Hindlimb muscle (tissue), 1 donor: Measurements from ENCODE around the gene SLC22A15. TPM values are rescaled to one million over a fixed set of nuclear protein-coding genes. Genes with fewer than 3 reads are reported as not detected.
"Not testable (repeated sequence)": the region's sequence is repeated elsewhere in the genome, so short reads cannot be mapped to it uniquely, and the experiment has no call there.

Experiments
- DNase-seq: peaks from one replicate; pipeline ENCODE4 v3.0.0-alpha.2; 2013
- polyA plus RNA-seq: library from polyadenylated mRNA; unstranded; fragments of 120-200 nt; gene quantifications from one replicate; pipeline ENCODE4 v1.2.1, GENCODE V29; 2013; ENCODE audit not compliant: insufficient read length

The SLC22A15 gene
- polyA plus RNA-seq = 0.90 TPM

DNA sequence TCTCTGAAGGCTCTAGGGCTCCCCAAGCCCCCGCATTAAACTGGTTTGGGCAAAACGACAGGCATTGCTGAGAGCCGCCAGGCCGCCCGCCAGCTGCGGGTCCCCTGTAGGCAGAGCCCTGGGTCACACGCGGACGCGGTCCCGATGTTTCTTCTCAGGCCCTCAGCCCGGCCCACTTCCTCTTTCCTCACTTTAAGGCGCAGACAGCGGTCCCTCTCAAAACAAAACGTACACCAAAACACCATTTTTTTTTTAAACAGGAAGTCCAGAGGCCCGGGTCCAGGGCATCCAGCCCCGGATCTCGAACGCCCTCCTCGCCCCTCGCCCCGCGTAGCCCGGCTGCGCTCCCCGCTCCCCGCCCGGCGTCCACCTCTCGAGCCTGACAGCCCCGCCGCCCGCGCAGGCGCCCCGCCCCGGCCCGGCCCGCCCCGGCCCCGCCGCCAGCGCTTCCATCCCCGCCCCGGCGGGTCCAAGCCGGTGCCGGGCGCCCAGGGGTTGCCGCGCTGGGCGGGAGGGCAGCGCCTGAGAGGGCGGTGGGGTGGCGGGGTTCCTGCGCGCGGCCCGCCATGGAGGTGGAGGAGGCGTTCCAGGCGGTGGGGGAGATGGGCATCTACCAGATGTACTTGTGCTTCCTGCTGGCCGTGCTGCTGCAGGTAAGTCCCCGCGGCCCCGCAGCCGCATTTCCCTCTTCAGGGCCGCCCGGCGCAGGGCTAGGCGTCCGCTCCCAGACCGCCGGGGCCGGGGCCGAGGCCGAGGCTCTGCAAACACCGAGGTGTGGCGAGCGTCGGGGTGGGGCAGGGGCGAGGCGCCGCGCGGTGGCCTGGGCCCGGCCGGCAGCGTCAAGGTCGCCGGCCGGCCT, at the start of gene SLC22A15:
Gene SLC22A15, plus strand, starts transcription at position 452 of the 859 bp plus-strand sequence. Its CDS starts 115 bp downstream, at position 567.
- peak; percentile 29 for DNase-seq

DNA sequence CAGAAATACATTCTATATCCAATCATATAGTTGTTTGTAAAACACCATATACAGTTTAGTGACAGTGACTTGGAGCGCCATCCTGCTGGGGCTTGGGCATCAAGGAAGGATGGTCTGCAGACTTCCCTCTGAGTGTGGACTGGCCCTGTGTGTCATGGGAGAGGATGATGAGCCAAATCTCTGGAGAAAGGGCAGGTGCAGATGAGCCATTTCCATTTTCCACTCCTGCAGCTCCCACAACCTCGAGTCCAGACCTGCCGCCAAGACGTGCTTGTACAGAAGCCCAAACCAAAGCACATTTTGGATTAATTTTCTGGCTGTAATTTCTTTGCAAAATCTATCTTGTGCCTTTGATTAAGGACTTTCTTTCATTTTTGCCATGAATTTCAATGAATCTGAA, 48.3 kb upstream of the SLC22A15 start:
- peak; percentile 8 for DNase-seq

DNA sequence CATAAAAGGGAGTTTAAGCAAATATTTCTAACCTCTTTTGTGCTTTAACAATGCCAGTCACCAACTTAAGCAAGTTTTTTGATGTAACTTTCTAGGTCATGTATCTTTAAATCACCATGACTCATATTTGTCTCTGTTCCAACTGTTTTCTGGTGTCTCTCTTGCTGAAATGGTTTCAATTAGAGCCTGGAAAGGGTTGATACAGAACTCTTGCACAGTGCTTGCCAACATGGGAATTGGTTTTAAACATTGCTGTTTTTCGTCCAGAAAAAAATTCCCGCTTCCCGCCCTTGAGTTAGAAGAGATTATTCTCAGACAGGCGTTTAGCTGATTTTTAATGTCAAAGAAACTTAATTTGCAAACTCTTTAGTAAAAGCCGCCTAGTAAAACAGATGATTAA, 46.4 kb upstream of the SLC22A15 start:
- peak; percentile 55 for DNase-seq

DNA sequence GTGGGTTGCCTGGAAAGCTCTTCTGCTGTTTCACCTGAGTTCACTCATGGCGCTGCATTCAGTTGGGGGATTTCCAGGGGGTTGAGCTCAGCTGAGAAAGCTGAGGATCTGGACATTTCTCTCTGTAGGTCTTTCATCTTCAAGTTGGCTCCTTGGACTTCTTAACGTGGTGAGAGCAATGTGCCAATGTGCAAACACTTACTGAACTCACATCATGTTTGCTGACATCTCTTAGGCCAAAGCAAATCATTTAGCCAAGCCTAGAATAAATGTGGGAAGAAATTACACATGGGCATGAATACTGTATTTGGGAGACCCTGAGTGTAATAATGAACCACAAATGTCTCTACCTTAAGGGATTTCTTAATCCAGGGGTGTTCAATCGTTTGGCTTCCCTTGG, 42.7 kb upstream of the SLC22A15 start:
- no peak for DNase-seq

DNA sequence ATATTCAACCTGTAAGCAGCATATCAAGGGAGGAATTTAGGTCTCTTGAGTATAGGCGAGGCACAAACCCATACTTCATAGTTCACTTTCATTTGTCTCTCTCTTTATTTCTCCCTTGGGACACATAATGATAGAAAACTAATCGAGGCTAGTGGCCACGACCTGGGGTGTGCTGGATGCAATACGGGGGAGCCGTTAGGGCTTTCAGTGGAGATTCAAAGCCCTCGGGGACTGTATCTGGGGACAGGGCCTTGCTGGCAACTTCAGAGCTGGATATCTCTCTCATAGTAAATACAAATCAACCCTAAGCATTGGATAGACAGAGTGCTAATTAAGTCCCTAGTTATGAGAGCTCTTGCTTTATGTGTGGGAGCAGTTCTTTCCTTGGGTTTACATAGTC, 36.9 kb upstream of the SLC22A15 start:
- DNase-seq = no peak

DNA sequence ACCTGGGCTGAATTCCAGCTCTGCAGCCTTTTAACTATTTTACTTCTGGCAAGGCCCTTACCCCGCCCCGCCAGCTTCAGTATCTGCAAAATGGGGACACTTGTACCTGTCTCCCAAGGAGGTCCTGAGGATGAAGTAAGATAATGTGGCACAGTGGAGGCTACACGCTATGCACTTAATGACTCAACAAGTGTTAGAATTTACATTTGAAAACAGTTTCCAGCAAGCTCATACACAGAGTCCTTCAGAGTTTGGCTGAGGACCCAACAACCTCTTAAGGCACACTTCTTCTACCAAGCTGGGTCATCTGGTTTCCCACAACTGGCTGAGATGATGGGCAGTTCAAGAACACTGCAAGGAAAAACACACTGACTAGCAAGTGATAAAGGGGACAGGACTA, 30.2 kb upstream of the SLC22A15 start:
- DNase-seq = no peak

DNA sequence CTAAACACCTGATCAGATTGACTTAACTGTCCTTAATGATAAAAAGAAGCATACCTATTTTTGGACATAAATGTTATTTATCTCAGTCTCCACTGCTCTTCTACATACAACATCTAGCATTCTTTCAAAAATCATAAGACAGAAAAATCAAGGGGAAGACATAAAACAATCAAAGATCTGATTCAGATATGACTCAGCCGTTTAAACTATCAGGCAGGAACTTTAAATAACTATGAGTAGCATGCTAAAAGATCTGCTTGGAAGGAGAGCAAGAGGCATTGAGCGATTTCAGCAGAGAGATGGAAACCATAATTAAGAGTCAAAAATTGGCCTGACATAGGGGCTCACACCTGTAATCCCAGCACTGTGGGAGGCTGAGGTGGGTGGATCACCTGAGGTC, 27.2 kb upstream of the SLC22A15 start:
- no peak for DNase-seq

DNA sequence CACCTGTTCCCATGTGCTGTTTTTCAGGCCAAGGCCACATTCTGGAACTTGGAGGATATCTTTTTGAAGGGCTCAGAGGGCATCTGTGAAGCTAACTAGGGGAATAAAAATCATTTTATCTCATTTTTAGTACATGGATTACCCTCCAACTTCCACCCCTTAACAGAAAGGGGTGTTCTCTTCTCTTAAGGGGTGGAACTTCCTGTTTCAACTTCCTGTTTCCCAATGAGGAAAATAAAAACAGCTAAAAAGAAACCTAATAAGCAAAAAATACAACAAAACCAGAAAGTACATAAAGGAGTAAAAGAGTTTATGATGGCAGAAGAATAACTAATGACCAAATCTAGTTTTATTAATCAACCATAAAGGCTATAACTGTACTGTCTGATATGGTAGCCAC, 24.8 kb upstream of the SLC22A15 start:
- no peak for DNase-seq

DNA sequence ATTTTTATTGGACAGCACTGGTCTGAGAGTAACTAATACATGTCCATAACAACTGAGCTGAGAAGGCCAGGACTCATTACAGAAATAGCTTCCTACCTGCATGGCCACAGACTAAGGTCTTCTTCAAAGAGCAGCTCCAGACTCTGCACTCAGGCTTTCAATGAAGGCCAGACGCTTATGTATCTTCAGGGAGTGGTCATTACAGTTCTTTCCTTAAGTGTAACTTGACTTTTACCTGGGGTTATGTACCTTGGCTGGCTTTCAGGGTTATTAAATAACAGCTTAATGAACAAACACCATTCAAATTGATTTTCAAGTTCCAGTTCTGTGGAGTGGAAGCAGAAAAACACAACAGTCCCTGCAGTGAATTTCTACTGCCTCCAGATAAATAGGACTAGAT, 23.8 kb upstream of the SLC22A15 start:
- no peak for DNase-seq

DNA sequence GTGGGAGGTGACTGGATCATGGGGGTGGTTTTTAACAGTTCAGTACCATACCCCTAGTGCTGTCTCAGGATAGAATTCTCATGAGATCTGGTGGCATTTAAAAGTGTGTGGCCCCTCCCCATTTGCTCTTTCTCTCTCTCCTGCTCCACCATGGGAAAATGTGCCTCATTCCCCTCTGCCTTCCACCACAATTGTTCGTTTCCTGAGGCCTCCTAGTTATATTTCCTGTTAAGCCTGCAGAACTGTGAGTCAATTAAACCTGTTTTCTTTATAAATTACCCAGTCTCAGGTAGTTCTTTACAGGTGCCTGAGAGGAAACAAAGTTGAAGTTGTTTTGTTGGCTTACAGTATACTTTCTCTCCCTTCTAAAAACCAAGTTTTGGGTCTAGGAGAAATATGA, 23.1 kb upstream of the SLC22A15 start:
- no peak for DNase-seq

DNA sequence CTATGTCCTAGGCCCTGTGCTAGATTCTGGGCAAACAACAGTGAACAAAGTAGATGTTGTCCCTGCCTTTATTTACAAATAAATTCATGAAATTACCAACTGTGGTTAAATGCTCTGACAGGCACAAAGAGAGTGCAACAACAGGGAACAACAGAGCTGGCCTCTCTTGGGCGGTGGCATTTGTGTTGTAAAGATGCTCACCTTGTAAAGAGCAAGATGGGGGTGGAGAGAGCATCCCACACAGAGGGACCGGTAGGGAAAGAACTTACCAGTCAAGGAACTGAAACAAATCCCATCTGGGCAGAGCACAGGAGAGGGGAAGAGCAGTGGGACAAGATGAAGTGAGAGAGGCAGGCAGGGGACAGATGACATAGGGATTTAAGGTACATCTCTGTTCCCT, 21.6 kb upstream of the SLC22A15 start:
- no peak for DNase-seq

DNA sequence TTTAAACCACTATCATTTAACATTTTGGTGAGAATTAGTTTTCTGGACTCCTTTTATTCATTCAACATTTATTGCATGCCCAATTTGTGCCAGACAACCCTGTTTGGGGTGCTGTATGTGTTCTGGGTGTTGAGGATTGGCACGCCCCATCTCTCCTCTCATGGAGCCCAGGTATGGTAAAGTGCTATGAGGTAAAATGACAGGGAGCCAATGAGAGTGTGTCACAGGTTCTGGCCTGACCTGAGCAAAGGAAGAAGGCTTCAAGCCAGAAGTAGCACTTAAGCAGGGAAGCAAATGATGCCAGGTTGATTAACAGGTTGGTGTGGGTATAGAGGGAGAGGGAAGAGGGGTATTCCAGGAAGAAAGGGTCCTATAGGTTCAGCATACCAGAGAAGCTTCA, 21.1 kb upstream of the SLC22A15 start:
- DNase-seq = no peak

DNA sequence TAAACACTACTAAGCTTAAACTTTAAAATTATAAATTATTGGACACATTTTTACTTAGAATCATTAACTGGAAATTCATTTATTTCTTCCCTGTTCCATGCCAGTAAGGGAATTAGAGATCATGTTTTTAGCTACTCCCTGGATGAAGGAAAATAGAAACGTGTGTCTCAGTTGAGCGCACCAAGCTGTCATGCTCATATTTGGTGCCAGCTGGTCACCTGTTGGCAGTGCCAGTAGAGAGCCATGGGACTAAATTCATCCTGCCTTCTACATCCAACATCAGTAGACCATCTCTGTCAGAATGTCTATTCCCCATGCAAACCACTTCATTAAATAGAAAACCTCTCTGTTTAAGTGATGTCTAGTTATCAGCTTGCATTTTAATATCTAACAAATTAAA, 17.4 kb upstream of the SLC22A15 start:
- DNase-seq = no peak

DNA sequence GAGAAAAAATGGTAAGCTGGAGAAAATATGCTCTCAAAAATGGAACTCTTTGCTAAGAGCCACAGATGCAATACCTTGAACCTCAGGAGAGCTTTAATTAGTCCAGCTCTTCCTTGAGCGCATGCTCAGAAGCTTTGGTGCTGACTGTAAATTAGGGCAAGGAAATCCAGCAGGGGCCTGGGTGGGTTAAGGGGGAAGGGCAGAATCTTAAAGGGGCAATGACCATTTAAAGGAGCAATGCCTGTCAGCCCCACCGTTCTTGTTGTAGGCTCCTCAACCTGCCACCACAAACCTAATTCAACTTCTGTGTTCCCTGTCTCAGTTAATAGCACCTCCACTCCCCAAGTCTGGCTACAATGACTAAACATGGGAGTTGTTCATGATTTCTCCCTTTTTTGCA, 6.8 kb upstream of the SLC22A15 start:
- no peak for DNase-seq

DNA sequence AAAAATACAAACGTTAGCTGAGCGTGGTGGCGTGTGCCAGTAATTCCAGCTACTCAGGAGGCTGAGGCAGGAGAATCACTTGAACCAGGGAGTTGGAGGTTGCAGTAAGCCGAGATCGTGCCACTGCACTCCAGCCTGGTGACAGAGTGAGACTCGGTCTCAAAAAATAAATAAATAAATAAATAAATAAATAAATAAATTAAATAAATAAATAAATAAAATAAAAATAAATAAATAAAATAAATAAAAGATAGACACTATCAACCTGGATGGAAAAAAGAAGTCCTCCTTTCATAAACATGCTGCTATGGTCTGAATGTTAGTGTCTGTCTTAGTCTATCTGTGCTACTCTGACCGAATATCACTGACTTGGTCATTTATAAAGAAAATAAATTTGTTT, 4.5 kb upstream of the SLC22A15 start:
- DNase-seq = not testable (repeated sequence)

DNA sequence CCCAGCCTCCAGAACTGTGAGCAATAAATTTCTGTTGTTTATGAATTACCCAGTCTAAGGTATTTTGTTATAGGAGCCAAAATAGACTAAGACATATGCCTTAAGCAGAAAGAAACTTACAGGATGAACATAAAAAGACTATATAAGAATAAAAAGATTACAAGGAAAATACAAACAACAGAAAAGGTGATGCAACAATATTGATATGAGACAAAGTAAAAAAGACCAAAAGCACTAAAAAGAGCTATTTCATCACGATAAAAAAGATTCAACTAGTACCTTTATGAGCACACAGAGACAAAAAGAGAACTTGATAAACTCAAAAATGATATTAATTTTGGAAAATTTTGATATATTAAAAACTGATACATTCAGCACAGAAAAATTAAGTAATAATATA, 3.2 kb upstream of the SLC22A15 start:
- no peak for DNase-seq

DNA sequence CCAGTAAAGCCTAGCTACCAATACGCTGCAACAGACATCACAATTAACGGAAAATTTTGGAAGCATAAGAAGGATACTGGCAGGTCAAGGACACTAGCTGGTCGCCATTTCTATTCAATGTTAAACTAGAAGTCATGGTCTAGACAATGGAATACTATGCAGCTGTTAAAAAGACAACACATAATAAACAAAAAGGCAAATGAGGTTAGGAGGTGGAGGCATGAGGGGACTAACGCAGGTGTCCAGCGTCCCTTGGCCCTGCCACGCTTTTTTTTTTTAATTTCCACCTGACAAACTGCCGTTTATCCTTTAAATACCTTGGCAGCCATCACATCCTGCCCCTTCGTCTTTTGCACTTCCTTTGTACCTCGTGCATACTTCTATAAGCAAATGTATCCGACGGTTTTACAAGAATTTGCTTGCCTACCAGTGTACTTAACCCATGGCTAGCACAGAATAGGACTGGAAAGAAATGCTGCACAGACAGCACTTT, 698 bp upstream of the SLC22A15 start:
- no peak for DNase-seq

DNA sequence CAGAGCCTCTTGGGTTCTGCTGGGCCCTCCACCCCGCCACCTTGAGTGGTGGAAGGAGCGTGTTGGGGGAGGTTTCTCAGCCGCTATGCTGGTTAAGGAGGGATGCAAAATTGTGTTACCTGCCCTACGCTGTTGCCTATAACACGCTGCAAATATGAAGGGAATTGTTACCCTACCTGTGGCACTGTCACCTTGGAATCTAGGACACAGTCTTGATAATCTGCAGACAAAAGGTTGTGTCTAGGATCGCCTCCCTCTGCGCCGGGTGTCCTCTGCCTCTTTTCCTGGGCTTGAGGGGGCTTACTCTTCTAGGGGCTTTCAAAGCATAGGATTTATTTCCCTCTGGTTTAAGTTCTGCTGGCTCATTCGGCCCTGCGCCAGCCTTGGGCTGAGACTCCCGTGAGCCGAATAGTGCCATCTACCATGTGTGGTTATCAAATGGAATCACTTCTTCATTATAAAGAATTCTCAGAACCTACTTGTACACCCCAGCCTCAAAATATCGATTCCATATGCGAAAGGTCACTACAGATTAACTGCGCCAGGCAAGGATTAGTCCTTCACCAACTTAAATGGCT, 697 bp downstream of the SLC22A15 start:
- no peak for DNase-seq

DNA sequence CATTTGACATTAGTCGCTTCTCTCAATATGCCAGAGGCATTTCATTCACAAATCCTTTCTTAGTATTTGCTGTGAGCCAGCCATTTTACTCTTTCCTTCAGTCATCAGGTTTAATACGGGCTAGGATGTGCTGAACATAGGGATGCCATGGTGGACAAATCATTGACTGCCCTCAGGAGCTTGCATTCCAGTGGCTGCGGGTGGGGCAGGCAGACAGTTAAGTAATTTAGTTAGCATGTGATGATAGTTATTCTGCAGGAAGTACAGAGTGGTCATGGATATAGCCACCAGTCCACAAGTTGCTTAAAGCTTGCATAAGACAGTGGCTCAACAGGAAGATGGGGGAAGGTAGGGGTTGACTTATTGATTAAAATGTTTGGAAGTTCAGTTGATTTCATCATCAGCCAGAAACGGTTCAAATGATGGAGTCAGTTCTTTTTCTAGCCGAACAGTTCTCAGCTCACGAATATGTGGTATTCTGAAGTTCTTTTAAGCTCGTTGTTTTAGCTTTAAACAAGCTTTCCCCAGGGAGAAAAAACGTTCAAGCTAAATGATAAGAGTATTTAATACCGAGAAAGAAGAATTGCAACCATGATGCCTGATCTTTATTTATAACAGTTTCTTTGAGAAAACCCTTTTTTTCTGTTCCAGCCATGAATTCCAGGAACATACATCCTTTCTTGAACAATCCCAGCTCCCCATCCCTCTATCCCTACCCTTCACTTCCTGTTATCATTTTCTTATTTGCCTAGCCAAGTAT, 1.4 kb downstream of the SLC22A15 start:
- DNase-seq = no peak

DNA sequence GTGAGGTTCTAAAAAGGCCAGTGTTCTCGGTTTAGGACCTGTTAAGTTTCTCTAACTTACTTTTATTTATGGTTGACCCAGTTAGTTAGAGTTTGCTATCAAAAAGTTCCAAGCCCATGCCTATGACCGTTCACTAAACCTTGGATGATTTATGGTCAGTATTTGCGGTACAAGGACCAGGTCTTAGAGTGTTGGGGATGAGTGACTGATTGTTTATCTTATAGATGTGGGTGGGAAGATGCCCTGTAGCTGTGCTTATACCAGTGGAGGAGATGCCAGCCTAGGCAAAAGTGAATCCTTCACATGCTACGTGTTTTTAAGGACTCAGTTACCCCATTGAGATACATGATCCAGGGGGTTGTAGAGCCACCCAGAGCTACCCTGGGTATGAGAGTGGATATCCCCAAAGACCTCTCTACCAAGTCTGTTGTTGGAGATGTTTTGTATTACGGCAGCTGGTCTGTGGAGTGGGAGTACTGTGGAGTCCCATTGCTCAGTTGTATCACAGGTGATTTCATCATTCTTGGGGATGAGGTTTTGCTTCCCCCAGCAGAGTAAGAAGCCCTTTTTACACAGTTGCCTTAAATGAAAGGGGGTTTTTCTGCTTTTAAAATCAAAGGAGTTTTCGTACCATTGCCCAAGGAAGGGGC, 2.1 kb downstream of the SLC22A15 start:
- DNase-seq = no peak

DNA sequence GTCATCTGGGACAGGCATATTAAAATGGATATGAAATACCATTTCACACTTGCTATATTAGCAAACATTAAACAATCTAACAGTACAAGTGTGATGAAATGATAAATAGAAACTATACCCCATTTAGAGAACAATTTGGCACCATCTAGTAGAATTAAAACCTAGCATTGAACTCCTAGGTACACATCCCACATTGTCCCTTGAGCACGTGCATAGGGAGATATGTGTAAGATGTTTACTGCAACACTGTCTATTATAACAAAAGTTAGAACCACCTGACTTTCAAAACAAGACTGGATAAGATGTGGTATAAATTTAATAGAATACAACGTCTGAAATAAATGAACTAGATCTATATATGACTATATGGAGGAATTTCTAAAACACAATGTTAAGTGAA, 3.8 kb downstream of the SLC22A15 start:
- DNase-seq = no peak
